ENCODE data around the gene AGPAT4. TPM values are rescaled to one million over a fixed set of nuclear protein-coding genes. Genes with fewer than 3 reads are reported as not detected.

Gene AGPAT4
- total RNA-seq, 1 experiment from 2014 or later: 15.5 TPM

DNA sequence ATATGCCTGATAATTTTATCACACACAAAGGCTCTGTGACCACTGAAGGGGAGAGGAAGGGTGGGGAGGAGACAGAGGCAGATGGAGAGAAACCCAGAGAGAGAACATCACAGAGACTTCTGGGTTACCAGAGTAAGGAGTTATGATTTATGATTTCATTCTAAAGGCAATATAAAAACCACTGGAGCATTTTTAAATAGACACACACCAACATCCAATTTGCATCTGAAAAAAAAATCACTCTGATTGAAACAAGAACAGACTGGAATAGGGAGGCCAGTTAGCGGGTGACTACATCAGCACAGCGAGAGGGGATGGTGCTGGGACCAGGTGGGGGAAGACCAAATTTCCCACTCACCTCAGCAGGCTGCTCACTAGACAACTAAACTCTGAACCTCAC is 104.8 kb downstream of the AGPAT4 start:
- intact Hi-C loops (cut with micrococcal nuclease): loop anchor here (10.0 kb wide), 1 partner anchor 106 kb away; the partner anchor contains the start of gene AGPAT4
- POLR2A ChIA-PET: interaction anchor here (1.7 kb wide), 1 partner anchor 202 kb away, joined by 3 read pairs; no protein-coding TSS in a partner anchor
- H3K9me3 ChIP-seq (ENCODE audit: control insufficient read depth in 1 of 2, insufficient read depth in 1 of 2, low read depth in 1 of 2, low read length in 2 of 2): no peaks in the 10 kb centered on the region
- TF ChIP-seq SIN3A (IDR thresholded peaks at IDR 0.05; ENCODE audit: low read depth) (no peak), CEBPB (IDR thresholded peaks at IDR 0.05; ENCODE audit: low read depth) (no peak), CBX3 (IDR thresholded peaks at IDR 0.05; ENCODE audit: low read depth) (no peak)
- TF ChIP-seq, protein P1, sequence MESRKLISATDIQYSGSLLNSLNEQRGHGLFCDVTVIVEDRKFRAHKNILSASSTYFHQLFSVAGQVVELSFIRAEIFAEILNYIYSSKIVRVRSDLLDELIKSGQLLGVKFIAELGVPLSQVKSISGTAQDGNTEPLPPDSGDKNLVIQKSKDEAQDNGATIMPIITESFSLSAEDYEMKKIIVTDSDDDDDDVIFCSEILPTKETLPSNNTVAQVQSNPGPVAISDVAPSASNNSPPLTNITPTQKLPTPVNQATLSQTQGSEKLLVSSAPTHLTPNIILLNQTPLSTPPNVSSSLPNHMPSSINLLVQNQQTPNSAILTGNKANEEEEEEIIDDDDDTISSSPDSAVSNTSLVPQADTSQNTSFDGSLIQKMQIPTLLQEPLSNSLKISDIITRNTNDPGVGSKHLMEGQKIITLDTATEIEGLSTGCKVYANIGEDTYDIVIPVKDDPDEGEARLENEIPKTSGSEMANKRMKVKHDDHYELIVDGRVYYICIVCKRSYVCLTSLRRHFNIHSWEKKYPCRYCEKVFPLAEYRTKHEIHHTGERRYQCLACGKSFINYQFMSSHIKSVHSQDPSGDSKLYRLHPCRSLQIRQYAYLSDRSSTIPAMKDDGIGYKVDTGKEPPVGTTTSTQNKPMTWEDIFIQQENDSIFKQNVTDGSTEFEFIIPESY (IDR thresholded peaks at IDR 0.05; ENCODE audit: extremely low read depth, insufficient replicate concordance, low read length): no peak
- H3K79me2 ChIP-seq (ENCODE audit: insufficient read depth, low read length): no peaks in the 10 kb centered on the region
- no peak overlapping the region; the same call in 1 of the 2 replicates for H3K27ac ChIP-seq (ENCODE audit: low read depth, low read length)
- ATAC-seq (no peak), DNase-seq (ENCODE audit: low read depth, low spot score) (no peak)
- no peaks in the 10 kb centered on the region for H3K27me3 ChIP-seq (ENCODE audit: insufficient read depth, low read length)
- no peaks in the 10 kb centered on the region for H3K9me2 ChIP-seq (ENCODE audit: insufficient read depth)
- BruUV-seq (replicated peaks): no TSS peak
- H3K9ac ChIP-seq (ENCODE audit: low read length): 0 out of 2 replicates have a peak overlapping the region, but pooled peaks have one; percentile 3
- RAD21 ChIA-PET (ENCODE audit: low non-redundant PET in 1 of 2, low total read pairs in 2 of 2, uncharacterized antibody in 2 of 2, unreplicated experiment in 2 of 2): no interaction called here
- H3K4me3 ChIP-seq (replicated peaks in 1 of 2; ENCODE audit: low read depth in 1 of 2, low read length in 2 of 2): no peak overlapping the region
- H4K20me1 ChIP-seq (ENCODE audit: insufficient read depth): no peaks in the 10 kb centered on the region
- H3K4me1 ChIP-seq (ENCODE audit: control insufficient read depth in 1 of 2, insufficient read depth in 2 of 2, low read length in 2 of 2): peaks cover 15 to 27% of the 10 kb centered on the region in 2 experiments
- no peak overlapping the region for H2AFZ ChIP-seq (ENCODE audit: low read depth, low read length, poor library complexity, severe bottlenecking)
- no peaks in the 10 kb centered on the region for H3K36me3 ChIP-seq (ENCODE audit: control insufficient read depth in 1 of 2, insufficient read depth in 2 of 2, low read length in 2 of 2)
- peak overlapping the region; percentile 49 for H3K4me2 ChIP-seq (ENCODE audit: low read length)
- CTCF ChIA-PET: no interaction called here

DNA sequence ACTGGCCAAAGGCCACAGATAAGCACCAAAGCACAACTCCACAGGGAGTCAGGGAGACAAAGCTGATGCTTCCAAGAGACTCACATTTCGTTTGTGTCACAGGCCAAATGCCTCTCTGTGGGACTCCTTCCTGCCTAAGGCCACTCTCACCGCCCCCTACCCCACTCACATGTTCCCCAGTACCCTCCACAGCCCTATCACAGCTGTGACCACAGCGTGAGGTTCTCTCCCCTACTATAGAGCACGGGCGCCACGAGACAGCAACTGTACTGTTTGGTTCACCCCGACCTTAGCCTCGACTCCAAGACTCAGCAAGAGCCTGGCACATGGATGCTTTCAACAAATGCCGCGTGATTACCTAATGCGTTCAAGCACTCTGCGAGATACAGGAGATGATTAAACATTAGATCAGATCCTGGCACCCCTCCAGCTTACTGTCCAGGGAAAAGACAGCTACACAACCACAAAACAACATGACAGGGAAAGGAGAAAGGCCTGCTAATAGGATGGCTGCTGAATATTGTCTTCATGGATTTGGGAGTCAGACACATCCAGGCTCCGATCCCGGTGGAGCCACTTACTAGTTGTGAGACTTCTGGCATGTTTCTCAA is 105.5 kb downstream of the AGPAT4 start:
- Histone ChIP-seq H3K4me1 (ENCODE audit: control insufficient read depth in 1 of 2, insufficient read depth in 2 of 2, low read length in 2 of 2) (peaks cover 15 to 27% of the 10 kb centered on the region in 2 experiments), H3K9me3 (ENCODE audit: control insufficient read depth in 1 of 2, insufficient read depth in 1 of 2, low read depth in 1 of 2, low read length in 2 of 2) (no peaks in the 10 kb centered on the region), H3K27me3 (ENCODE audit: insufficient read depth, low read length) (no peaks in the 10 kb centered on the region), H3K79me2 (ENCODE audit: insufficient read depth, low read length) (no peaks in the 10 kb centered on the region), H3K36me3 (ENCODE audit: control insufficient read depth in 1 of 2, insufficient read depth in 2 of 2, low read length in 2 of 2) (no peaks in the 10 kb centered on the region), H3K4me2 (ENCODE audit: low read length) (peak overlapping the region; percentile 49), H2AFZ (ENCODE audit: low read depth, low read length, poor library complexity, severe bottlenecking) (peak overlapping the region; percentile 55), H4K20me1 (ENCODE audit: insufficient read depth) (no peaks in the 10 kb centered on the region), H3K9ac (ENCODE audit: low read length) (peak overlapping the region; percentile 3; the same call in 1 of the 2 replicates), H3K9me2 (ENCODE audit: insufficient read depth) (no peaks in the 10 kb centered on the region), H3K27ac (ENCODE audit: low read depth, low read length) (peak overlapping the region; percentile 34), H3K4me3 (replicated peaks in 1 of 2; ENCODE audit: low read depth in 1 of 2, low read length in 2 of 2) (no peak overlapping the region)
- ChIA-PET RAD21 (ENCODE audit: low non-redundant PET in 1 of 2, low total read pairs in 2 of 2, uncharacterized antibody in 2 of 2, unreplicated experiment in 2 of 2) (no interaction called here), POLR2A (no interaction called here), CTCF (no interaction called here)
- no TSS peak for BruUV-seq (replicated peaks)
- peak; percentile 86 for DNase-seq (ENCODE audit: low read depth, low spot score)
- ATAC-seq: peak; percentile 89
- intact Hi-C loops (cut with micrococcal nuclease): loop anchor here (10.0 kb wide), 1 partner anchor 106 kb away; the partner anchor contains the start of gene AGPAT4
- TF ChIP-seq EZH2 (IDR thresholded peaks at IDR 0.05) (no peak), ELF1 (IDR thresholded peaks at IDR 0.05; ENCODE audit: borderline replicate concordance, low read depth) (no peak), SRF (IDR thresholded peaks at IDR 0.05; ENCODE audit: low read depth) (peak; percentile 33; the same call in 1 of the 2 replicates), TCF7L2 (IDR thresholded peaks at IDR 0.05; ENCODE audit: borderline replicate concordance, extremely low read depth, insufficient read depth, insufficient read length) (peak; percentile 48), POLR2AphosphoS5 (IDR thresholded peaks at IDR 0.05; ENCODE audit: low read depth, low read length) (peak; percentile 51), ZNF274 (IDR thresholded peaks at IDR 0.05; ENCODE audit: low read depth, low read length) (no peak), SIN3A (IDR thresholded peaks at IDR 0.05; ENCODE audit: low read depth) (0 out of 2 replicates have a peak, but pooled peaks have one; percentile 6), SP1 (IDR thresholded peaks at IDR 0.05; ENCODE audit: low read depth) (peak; percentile 83), CEBPB (IDR thresholded peaks at IDR 0.05; ENCODE audit: low read depth) (peak; percentile 90)
- TF ChIP-seq, protein P2, sequence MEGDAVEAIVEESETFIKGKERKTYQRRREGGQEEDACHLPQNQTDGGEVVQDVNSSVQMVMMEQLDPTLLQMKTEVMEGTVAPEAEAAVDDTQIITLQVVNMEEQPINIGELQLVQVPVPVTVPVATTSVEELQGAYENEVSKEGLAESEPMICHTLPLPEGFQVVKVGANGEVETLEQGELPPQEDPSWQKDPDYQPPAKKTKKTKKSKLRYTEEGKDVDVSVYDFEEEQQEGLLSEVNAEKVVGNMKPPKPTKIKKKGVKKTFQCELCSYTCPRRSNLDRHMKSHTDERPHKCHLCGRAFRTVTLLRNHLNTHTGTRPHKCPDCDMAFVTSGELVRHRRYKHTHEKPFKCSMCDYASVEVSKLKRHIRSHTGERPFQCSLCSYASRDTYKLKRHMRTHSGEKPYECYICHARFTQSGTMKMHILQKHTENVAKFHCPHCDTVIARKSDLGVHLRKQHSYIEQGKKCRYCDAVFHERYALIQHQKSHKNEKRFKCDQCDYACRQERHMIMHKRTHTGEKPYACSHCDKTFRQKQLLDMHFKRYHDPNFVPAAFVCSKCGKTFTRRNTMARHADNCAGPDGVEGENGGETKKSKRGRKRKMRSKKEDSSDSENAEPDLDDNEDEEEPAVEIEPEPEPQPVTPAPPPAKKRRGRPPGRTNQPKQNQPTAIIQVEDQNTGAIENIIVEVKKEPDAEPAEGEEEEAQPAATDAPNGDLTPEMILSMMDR (IDR thresholded peaks at IDR 0.05 in 2 of 3, conservative IDR thresholded peaks at IDR 0.05 in 1 of 3; ENCODE audit: borderline replicate concordance in 1 of 3, insufficient read depth in 1 of 3, low read depth in 2 of 3, low read length in 2 of 3): no peak
- TF ChIP-seq, protein P1 (IDR thresholded peaks at IDR 0.05; ENCODE audit: extremely low read depth, insufficient replicate concordance, low read length): peak; percentile 84

All from HCT116 (cell line).